ENCODE data around the gene MYO18A.

MYO18A gene

DNA sequence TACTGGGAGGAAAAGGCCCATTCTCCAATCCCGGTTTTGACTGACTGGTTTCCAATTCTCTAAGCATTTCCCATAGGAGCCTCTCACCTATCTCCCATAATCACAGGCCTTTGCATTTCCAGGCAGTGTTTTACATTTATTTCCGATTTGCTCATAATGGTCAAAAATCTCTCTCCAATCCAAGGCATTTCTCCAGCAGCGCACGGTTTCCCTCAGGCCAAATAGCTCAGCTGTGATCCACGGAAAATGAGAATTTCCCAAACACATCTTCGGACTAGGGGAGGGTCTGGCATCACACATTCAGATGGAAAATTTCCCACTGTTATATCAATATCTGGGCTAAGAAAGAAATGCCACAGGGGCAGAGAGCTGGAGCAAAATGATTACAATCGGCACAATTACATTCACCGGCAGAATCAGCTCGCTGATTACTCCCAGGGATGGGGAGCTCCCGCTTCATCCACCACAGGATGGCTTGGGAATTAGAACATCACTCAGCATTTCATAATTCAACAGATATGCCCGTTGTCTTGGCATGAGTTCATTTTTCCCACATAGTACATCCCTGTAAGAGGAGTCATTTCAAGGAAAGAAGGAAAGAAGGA lies 130.6 kb downstream of the MYO18A start:
- Histone ChIP-seq H3K27me3 (ENCODE audit: low read depth, low read length) (peaks cover 10% of the 10 kb centered on the region; the same call in 1 of the 2 replicates), H3K79me2 (ENCODE audit: low read length) (no peaks in the 10 kb centered on the region), H4K20me1 (ENCODE audit: insufficient read depth, low read length) (no peaks in the 10 kb centered on the region), H3K4me2 (ENCODE audit: low read length) (no peak overlapping the region), H3K4me1 (ENCODE audit: low read length) (peaks cover 8% of the 10 kb centered on the region; the same call in 1 of the 2 replicates), H2AFZ (ENCODE audit: low read depth, low read length) (no peak overlapping the region), H3K9me3 (ENCODE audit: insufficient read depth, low read length) (no peaks in the 10 kb centered on the region), H3K4me3 (ENCODE audit: low read length) (no peak overlapping the region), H3K36me3 (replicated peaks; ENCODE audit: low read depth, low read length) (no peaks in the 10 kb centered on the region), H3K27ac (ENCODE audit: low read length) (no peak overlapping the region), H3K9ac (ENCODE audit: low read length) (no peak overlapping the region)
- no peak for TF ChIP-seq EZH2phosphoT487 (IDR thresholded peaks at IDR 0.05; ENCODE audit: low read depth)
- TF ChIP-seq, protein P1, sequence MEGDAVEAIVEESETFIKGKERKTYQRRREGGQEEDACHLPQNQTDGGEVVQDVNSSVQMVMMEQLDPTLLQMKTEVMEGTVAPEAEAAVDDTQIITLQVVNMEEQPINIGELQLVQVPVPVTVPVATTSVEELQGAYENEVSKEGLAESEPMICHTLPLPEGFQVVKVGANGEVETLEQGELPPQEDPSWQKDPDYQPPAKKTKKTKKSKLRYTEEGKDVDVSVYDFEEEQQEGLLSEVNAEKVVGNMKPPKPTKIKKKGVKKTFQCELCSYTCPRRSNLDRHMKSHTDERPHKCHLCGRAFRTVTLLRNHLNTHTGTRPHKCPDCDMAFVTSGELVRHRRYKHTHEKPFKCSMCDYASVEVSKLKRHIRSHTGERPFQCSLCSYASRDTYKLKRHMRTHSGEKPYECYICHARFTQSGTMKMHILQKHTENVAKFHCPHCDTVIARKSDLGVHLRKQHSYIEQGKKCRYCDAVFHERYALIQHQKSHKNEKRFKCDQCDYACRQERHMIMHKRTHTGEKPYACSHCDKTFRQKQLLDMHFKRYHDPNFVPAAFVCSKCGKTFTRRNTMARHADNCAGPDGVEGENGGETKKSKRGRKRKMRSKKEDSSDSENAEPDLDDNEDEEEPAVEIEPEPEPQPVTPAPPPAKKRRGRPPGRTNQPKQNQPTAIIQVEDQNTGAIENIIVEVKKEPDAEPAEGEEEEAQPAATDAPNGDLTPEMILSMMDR (IDR thresholded peaks at IDR 0.05; ENCODE audit: low read depth, low read length), result no peak

- Histone ChIP-seq H3K79me2 (ENCODE audit: low read length) (no peaks in the 10 kb centered on the region), H3K9me3 (ENCODE audit: insufficient read depth, low read length) (no peaks in the 10 kb centered on the region), H4K20me1 (ENCODE audit: insufficient read depth, low read length) (no peaks in the 10 kb centered on the region), H3K4me3 (ENCODE audit: low read length) (no peak overlapping the region), H3K36me3 (replicated peaks; ENCODE audit: low read depth, low read length) (no peaks in the 10 kb centered on the region), H3K4me1 (ENCODE audit: low read length) (peaks cover 13% of the 10 kb centered on the region), H3K27me3 (ENCODE audit: low read depth, low read length) (peaks cover 10% of the 10 kb centered on the region; the same call in 1 of the 2 replicates), H2AFZ (ENCODE audit: low read depth, low read length) (no peak overlapping the region), H3K27ac (ENCODE audit: low read length) (no peak overlapping the region), H3K4me2 (ENCODE audit: low read length) (no peak overlapping the region), H3K9ac (ENCODE audit: low read length) (no peak overlapping the region)
- TF ChIP-seq, protein P1 (IDR thresholded peaks at IDR 0.05; ENCODE audit: low read depth, low read length), result no peak
- no peak for TF ChIP-seq EZH2phosphoT487 (IDR thresholded peaks at IDR 0.05; ENCODE audit: low read depth)
Observed at GRCh38 chr17:29048440-29049368, 131.5 kb downstream of the MYO18A start.

GRCh38 chr17:29046473-29046839 lies 133.7 kb downstream of the MYO18A start:
- Histone ChIP-seq H2AFZ (ENCODE audit: low read depth, low read length) (no peak overlapping the region), H3K27me3 (ENCODE audit: low read depth, low read length) (peaks cover 10% of the 10 kb centered on the region; the same call in 1 of the 2 replicates), H3K36me3 (replicated peaks; ENCODE audit: low read depth, low read length) (no peaks in the 10 kb centered on the region), H3K4me3 (ENCODE audit: low read length) (no peak overlapping the region), H3K4me1 (ENCODE audit: low read length) (peaks cover 32% of the 10 kb centered on the region), H3K27ac (ENCODE audit: low read length) (no peak overlapping the region), H4K20me1 (ENCODE audit: insufficient read depth, low read length) (no peaks in the 10 kb centered on the region), H3K4me2 (ENCODE audit: low read length) (no peak overlapping the region), H3K9me3 (ENCODE audit: insufficient read depth, low read length) (no peaks in the 10 kb centered on the region), H3K79me2 (ENCODE audit: low read length) (no peaks in the 10 kb centered on the region), H3K9ac (ENCODE audit: low read length) (no peak overlapping the region)
- TF ChIP-seq, protein P1 (IDR thresholded peaks at IDR 0.05; ENCODE audit: low read depth, low read length), result no peak
- no peak for TF ChIP-seq EZH2phosphoT487 (IDR thresholded peaks at IDR 0.05; ENCODE audit: low read depth)
